Fibroblast of lung (primary cell): ENCODE results near the gene GPR12.

Source experiments
- EZH2 ChIP-seq: IDR thresholded peaks from 2 replicates; pipeline ENCODE4 v1.5.1; 2012; ENCODE audit warnings: low read length, control low read depth, mild to moderate bottlenecking; ENCODE audit errors: missing control alignments
- TF ChIP-seq, protein P1 (sequence below), 2 donors: IDR thresholded peaks in 1 of 2; conservative IDR thresholded peaks in 1 of 2; 1 replicate in 1 of 2; 2 replicates in 1 of 2; pipeline ENCODE4 v1.5.1; 2011 to 2012; ENCODE audit warnings: low read length in 2 of 2, control low read depth in 1 of 2, inconsistent platforms in 1 of 2, low read depth in 1 of 2, mild to moderate bottlenecking in 1 of 2

DNA sequence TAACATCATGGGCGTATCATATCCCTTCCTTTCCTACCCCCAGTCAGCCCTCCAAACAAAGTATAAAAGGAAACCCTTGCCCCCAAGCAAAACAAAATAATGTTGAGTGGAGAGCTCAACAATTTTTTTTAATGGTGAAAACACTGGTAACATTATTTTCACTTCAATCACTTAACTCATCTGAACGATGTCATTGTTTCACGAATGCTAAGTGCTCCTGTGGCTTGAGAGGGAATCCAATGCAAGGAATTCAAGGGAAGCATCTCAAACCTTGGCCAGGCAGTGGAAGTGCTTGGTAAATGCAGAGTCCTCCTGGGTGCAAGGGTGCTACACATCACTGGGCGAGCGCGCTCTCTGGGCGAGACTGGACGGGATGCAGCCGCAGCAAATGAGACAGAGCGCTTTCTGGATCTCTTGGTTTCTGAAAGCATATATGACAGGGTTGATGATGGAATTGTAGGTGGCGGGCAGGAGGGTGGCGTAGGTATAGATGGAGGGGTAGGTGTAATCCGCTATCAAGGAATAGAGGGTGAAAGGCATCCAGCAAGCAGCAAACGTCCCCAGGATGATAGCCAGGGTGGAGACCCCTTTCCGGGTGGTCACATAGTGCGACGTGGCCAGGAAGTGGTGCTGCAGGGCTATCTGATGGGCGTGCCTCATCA lies 2.0 kb downstream of the GPR12 start:
- TF ChIP-seq EZH2 = no peak
- TF ChIP-seq, protein P1, sequence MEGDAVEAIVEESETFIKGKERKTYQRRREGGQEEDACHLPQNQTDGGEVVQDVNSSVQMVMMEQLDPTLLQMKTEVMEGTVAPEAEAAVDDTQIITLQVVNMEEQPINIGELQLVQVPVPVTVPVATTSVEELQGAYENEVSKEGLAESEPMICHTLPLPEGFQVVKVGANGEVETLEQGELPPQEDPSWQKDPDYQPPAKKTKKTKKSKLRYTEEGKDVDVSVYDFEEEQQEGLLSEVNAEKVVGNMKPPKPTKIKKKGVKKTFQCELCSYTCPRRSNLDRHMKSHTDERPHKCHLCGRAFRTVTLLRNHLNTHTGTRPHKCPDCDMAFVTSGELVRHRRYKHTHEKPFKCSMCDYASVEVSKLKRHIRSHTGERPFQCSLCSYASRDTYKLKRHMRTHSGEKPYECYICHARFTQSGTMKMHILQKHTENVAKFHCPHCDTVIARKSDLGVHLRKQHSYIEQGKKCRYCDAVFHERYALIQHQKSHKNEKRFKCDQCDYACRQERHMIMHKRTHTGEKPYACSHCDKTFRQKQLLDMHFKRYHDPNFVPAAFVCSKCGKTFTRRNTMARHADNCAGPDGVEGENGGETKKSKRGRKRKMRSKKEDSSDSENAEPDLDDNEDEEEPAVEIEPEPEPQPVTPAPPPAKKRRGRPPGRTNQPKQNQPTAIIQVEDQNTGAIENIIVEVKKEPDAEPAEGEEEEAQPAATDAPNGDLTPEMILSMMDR (conservative IDR thresholded peaks at IDR 0.05 in 1 of 2, IDR thresholded peaks at IDR 0.05 in 1 of 2; ENCODE audit: low read depth in 1 of 2, low read length in 2 of 2) = no peak
